ENCODE data around the gene TMEM176B.

GRCh38 chr7:150781103-150781502, 19.1 kb downstream of the TMEM176B start:
- TF ChIP-seq POLR2A (IDR thresholded peaks at IDR 0.05; ENCODE audit: low read length) (no peak), GATA1 (IDR thresholded peaks at IDR 0.05; ENCODE audit: low read depth, low read length) (no peak)
